GM21367 (cell line): ENCODE data around the gene NXF1.
A peak's percentile ranks its signal among the peaks of the same experiment; 100 is the strongest.
"Not testable (repeated sequence)": the region's sequence is repeated elsewhere in the genome, so short reads cannot be mapped to it uniquely, and the experiment has no call there.

ENCODE experiments used
- ATAC-seq: cut with Tn5 transposase; IDR thresholded peaks from one replicate; pipeline ENCODE4 v1.9.1; 2021; ENCODE audit not compliant: unreplicated experiment

NXF1 gene

DNA sequence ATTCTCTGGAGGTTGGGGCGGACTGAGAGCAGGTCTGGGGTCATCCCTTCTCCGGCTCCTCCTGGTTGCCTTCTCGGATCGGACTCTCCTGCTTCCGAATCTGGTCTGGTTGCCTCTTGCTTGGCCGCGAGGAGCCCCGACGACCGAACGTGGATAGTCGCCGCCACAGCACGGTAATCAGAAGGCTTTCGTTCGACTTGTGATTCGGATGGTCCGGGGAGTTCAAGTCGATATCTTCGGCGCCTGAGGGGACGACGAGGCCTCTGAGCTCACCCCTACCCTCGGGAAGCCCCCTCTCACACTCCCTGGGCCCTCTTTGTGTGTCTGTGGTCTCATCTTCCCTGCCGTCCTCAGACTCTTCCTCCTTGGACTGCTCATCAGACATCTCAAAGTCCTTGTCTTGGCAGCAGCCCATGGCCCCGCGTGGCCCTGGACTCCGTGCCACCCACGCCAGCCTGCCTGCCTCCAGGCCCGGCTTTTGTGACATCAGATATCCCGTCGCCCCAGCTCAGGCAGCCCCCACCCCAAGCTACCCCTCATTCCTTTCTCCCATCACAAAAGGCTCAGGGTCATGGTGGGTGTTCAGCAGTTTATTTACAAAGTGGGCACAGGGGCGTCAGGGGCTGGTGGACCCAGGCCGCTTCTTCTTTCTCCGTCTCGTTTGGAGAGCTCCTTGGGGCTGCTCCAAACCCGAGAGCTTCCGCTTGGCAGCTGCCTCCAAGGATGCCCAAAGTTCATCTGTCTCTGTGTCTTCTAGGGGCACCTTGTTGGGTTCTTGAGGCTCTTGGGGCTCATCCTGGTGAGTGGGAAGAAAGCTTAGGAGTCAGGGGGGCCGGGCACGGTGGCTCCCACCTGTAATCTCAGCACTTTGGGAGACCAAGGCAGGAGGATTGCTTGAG is 27.3 kb upstream of the NXF1 start, which contains the start of gene TEX54:
Gene TEX54 (minus strand): TSS at position 506 of the 899 bp plus-strand sequence.
- ATAC-seq, result no peak

DNA sequence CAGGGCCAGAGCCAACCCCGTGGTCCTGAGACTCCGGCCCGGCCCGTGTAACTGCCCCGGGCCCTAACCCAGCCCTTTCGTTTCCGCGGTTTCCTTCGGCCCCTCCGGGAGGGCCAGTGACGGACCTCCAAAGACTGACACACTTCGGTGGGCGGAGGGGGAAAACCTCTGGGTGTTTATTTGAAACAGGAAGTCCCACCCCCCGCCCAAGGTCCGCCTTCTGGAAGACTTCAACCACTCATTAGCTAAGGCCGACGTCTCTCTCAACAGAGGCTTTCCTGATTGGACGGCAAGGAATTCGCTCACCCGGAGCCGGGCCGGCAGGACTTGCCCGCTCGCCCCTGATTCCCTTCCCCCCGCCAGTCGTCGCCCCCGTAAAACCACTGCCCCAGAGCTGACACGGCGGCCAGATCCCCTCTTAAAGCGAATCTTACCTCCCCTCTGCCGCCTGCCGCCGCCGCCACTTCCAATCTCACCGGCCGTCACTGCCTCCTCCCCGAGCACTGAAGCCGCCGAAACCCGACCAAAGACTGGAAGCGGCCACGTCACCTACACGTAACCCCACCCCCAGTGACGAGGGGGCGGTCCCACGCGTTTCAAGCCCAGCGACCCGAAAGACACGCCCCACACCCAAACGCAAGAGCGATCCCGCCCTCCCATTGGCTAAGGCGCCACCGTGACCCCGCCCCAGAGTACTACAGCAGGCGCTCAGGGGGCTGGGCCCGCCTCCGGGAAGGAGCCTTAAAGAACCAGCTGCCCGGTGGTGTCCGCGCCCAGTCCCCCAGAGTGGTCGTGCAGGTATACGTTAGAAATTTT is 26.5 kb upstream of the NXF1 start, which contains the start of gene STX5:
Gene STX5 (minus strand): TSS at position 532 of the 816 bp plus-strand sequence. CDS start 808 bp downstream, outside the sequence.
- peak; percentile 69 for ATAC-seq

DNA sequence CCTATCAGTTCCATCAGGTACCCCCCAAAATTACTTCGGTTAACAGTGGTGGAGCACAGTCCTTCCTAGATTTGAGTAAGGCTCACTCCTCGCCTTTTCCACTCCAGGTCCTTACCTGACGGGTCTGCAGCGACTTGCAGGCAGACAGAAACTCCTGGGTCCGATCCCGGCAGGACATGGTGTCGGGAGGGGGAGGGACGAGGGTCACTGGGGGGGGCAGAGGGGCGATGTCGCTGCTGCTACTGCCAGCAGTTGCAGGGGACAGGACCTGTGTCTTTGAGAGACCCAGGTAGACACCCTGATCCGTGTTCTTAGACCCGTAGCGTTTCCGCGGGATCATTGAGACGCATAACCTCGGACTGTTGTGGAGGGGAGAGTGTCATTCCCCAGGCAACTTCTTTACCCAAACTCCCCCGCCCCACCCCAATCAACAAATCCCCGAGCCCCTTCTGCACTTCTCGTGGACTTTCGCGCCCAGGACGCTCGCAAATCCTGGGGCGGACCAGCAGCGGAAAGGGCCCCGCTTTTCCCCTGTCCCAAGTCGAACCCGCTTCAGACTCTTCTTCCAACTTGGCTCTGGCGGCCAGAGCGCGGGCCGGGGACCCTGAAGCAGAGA is 25.8 kb upstream of the NXF1 start:
- ATAC-seq, result no peak

DNA sequence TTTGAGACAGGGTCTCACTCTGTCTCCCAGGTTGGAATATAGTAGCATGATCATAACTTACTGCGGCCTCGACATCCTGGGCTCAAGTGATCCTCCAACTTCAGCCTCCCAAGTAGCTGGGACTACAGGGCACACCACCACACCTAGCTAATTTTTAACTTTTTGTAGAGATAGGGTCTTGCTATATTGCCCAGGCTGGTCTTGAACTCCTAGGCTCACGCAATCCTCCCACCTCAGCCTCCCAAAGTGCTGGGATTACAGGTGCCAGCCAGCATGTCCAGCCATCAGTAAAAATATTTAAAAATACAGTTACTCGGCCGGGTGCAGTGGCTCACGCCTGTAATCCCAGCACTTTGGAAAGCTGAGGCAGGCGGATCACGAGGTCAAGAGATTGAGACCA is 22.9 kb upstream of the NXF1 start:
- not testable (repeated sequence) for ATAC-seq

DNA sequence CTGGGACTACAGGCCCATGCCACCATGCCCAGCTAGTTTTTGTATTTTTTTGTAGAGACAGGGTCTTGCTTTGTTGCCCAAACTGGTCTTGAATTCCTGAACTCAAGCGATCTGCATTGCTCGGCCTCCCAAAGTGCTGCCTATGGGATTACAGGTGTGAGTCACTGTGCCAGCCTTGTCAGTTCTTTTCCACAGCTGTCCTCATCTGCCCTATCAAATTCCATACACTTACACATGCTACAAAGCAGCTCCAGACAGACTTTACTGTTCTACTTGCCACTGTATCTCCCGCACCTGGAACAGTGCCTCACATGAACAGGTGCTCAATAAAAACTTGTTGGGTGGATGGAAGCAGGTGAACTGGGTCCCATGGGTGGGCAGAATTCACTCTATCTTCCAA is 18.4 kb upstream of the NXF1 start:
- ATAC-seq, result no peak

DNA sequence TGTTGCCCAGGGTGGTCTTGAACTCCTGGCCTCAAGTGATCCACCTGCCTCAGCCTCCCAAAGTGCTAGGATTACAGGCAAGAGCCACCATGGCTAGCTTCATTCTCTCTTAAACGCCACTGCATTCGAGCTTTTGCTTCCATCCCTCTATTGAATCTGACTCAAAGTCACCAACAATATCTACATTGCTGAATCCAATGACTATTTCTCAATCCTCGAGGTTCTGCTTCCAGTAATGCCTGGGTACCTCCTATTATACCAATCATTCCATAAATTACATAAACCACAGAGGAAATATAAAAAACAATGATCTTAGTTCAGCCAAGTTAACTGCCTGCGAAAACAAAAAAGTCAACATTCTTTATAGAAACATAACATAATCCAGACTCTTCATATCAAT is 11.9 kb upstream of the NXF1 start:
- no peak for ATAC-seq

DNA sequence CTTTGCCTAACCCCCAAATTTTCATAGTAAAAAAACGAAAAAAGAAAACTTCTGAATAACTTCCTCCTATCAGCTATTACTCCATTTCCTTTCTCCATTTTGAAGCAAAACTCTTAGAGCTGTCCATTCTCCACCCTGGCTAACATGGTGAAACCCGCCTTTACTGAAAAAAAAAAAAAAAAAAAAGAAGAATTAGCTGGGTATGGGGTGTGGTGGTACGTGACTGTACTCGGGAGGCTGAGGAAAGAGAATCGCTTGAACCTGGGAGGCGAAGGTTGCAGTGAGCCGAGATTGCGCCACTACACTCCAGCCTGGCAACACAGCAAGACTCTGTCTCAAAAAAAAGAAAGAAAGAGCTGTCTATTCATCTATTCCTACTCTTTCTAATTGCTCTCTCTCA is 11.3 kb upstream of the NXF1 start:
- no peak for ATAC-seq

DNA sequence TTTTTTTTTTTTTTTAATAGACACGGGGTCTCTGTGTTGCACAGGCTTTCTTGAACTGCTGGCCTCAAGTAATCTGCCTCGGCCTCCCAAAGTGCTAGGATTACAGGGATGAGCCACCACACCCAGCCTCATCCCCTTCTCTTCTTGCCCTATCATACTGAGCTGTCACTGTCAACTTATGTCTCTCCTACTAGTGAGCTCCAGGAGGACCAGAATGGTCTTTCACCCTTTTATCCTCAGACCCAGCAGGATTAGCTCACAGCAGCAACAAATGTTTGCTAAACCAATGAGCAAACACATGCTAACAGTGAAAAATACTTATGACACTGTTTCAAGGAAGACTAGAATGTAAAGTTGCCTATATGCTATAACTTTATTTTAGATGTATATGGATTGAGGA is 6.4 kb upstream of the NXF1 start:
- ATAC-seq, result no peak

DNA sequence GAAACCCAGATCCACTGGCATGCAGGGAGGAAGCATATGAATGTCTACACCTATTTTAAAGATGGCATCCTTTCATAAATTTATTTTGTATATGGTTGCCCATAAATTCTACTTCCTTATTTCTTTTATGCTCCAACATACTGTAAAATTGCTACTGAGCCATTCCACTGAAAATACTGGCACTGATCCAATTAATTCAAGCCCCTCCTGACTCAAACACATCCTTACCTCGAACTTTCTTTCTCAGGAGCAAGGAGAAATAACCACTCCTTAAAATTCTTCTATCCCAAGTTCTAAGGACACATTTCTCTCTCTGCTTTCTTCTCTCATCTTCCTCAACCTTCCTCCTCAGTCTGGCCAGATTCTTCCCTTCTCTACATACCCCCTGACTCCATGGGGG is 5.5 kb upstream of the NXF1 start:
- ATAC-seq, result no peak

DNA sequence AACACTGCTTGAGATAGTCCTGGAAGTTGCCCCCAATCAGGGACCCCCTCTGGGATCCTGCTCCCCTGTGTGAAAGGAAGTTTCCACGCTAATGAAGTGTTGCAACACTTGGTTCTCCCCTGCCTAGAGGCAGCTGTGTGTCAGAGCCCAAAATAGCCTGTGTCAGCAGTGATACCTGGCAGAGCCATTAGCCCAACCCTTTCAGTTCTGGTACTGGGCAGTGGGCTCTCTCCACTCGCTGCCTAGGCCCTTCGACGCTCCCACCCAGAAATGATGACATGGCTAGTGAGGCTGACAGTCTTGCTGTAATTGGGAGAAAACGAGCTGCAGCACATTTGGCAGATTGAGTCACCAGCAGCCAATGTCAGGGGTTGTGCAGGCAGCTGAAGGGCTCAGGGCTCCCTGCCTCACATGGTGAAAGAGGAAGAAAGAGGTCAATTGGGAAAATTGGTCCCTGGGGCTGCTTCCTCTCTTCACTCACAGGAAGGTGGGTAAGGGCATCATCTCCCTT is 1.4 kb upstream of the NXF1 start:
- ATAC-seq, result no peak

DNA sequence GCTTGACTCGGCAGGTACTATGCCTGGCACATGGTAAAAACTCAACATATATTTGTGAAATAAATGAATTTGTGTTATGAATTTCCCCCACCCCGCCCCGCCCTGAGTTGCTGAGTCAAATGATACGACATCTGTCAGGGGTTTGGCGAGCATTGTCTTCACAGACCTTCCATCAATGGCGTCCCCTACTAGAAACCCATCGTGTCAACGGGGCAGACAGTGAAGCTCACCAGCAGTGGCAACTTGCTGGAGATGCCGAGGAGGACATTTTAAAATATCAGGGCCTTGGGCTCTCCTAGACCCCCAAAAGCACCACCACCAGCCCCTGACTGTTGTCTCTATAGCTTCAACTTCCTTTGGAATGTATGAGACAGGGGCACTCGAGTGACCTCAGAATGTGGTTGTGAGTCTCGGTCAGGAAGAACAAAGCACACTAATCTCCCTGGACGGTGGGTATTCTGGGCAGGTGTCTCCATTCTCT is 761 bp upstream of the NXF1 start:
- ATAC-seq, result peak; percentile 5

DNA sequence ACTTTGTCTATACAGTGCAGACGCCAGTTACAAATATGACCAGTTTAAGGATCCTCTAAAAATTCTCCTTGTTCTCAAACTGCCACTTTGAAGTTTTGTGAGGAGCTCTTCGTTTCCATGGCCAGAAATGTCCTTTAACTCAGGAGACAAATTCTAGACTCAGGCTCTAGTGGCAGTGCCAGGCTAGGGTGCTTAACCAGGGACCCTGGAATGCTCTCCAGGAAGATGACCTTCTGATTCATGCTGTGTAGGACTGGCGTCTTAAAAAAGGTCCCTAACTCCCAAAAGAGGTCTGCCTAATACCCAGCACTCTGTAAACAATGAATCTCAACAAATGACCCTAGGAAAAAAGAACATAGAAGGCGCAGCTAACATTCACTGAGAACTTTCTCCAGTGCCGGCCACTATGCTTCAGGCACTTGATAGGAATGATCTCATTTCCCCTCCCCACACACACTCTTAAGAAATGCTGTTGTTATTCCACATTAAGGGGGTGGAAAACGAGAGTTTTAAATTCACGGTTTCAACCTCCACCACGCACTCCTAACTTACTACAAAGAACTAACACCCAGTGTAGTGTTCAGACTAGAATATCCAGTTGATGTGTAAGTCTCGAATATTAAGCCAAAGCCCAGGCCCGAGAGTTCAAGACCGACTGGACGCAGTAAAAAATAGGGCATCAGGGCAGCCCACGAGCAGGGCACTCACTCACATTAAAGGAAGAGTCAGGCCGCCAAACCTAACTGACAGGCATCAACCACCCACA is 747 bp downstream of the NXF1 start:
- ATAC-seq, result no peak

DNA sequence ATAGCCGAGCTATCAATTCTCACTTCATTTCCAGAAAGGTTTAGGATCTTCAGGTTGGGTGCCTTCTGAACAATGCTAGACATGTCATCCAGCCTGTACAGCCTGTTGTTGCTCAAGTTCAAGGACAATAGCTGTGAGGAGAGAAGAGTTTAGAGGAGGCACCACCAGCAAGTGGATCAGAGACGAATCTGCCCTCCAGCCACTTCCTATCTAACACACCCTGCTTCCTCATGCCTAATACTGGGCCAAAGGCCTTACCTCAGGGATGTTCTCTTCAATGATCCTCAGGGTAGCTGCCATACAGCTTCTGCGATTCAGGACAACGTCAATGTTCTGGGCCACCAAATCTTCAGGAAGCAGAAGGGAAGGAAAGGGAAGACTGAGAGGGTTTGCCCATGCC is 4.2 kb downstream of the NXF1 start:
- no peak for ATAC-seq

DNA sequence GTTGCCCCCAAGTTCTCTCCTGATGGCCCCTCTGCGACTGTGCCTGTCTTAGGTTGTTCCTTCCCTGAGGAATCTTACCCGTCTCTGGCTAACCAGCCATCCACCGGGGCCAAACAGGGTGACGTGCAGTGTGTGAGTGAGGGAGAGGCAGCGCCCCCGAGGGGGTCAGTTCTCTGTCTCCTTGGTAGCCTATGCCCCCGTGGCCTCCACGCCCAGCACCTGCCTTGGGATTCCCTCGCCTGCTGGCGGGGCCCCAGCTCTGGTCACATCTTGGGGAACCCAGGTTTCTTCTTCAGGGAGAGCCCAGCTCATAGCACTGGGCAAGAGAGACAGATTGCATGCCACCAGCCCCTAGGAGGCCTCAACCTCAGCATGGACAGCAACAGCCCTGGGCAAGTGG is 5.8 kb downstream of the NXF1 start:
- ATAC-seq, result no peak

DNA sequence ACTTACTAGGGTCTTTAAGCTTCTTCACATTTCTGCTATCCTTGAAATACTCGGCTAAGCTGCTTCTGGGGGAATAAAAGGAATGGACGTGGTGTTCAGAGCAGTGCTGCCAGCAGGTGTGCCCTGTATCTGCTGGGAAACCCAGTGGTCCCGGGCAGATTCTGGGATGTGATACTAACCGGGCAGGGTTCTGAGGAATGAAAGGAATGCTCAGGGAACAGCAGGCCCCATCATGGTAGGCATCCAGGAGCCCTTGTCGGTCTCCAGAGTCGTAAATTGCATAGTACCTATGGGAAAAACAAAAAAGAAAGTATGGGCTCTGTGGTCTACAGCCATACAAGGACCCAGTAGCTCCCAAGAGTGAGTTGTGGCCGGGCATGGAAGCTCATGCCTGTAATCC is 9.0 kb downstream of the NXF1 start:
- ATAC-seq, result no peak

DNA sequence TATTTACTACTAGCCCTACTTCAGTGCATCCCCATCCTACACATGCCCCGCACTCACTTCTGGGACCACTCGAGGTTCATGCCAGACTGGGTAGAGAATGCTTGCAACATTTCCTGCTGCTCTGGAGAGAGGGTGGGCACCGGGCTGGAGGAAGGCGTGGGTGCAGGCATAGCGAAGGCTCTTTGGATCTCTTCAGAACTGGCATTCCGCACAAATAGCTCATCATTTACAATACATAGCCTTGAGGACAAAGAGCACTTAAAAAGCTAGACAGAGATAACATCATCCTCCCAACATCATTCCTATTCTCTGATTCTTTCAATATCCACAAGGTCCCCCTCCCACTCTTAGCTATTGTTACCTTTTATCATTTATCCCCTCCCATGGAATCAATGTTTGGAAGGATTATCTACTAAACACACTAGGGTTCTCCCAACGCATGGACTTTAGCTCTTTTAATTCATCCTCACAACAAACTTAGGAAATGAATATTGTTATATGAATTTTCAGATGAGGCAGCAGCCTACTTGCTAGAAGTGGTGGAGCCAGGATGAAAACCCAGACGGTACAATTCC is 11.0 kb downstream of the NXF1 start:
- no peak for ATAC-seq

DNA sequence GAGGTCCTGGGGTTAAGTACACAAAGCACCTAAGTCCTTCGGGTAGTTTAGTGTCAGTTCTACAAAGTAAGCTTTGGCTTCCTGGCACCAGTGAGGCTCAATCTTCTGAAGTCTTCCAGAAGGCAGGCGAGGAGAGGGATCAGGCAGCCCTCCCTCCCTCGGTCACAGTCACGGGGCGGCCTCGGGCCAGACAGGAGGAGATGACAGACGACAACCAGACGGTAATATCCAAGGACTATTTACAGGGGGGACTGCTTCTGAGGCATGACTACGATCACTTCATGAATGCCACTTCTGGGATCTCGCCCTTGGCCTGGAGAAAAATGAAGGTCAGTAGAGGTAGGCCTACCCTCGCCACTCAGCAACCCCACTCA is 13.1 kb downstream of the NXF1 start:
- no peak for ATAC-seq

DNA sequence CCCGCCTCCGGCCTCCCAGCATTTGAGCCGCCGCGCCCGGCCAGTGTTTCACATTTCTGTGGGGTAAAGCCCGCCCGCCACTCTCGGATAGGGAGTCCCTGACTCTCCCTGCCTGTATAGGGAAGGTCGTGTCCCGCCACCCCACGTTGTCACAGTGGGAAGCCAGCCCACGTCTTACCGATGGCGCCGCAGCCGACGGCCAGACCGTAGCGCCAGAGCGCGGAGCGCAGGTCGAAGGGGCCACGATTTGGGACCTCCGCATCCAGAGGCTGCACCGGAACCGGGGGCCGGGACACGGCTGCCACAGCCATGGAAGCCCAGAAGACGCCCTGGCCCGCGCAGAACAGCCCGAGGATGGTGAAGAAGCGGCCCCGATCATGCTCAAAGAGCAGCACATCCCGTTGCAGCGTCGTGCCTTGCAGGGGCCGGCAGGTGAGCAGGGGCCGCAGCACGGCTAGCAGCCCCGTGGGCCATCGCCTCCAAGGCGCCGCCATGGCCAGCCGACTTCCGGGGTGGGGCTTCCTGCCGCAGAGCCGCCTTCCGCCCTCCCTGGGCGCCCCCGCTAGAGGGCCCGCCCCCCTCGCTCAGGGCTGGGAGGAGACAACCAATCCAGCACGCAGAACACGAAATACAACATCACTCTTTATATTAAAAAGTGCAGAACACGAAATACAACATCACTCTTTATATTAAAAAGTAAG is 13.6 kb downstream of the NXF1 start, which contains the start of gene TMEM223:
Gene TMEM223 (minus strand): TSS at position 506 of the 701 bp plus-strand sequence. CDS start 12 bp downstream, at position 494.
- peak; percentile 59 for ATAC-seq

DNA sequence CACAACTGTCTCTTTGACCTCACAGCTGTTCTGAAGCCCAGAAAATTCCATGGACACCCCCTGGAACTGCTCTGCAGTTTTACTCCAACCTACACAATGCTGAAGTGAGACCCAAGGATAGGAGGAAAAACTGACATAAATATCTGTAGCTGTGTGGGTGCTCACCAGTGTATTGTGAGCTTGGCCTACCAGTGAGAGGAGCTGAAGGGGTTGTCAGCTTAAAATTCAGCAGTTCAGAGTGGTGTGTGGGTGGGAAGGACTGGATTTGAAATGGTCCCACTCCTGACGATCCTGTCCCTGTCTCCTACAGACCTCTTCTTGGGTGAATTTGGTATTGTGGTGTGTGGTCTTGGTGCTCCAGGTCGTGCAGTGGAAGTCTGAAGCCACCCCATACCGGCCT is 15.7 kb downstream of the NXF1 start:
- no peak for ATAC-seq
